HCT116 (cell line): Measurements from ENCODE around the gene CTTNBP2. TPM values are rescaled to one million over a fixed set of nuclear protein-coding genes. Genes with fewer than 3 reads are reported as not detected.

Experiments
- ATAC-seq: fragments of 200-7000 bp; cut with Tn5 transposase; 2 replicates; pipeline ENCODE4 v1.9.1; 2020; ENCODE audit warnings: mild to moderate bottlenecking, moderate library complexity
- BruUV-seq: library from RNA; stranded (reverse); fragments of 400-500 nt; replicated peaks from 2 replicates; lab custom pipeline; 2021; lab: Mats Ljungman, UMichigan
- CTCF ChIA-PET: fragments of 300-600 bp; sonication (Branson Sonifier 250); formaldehyde crosslinking; loops from one replicate; lab custom pipeline; 2021; ENCODE audit warnings: antibody characterized with exemption; lab: Charles Lee
- POLR2A ChIA-PET: fragments of 300-600, 350-600 bp; sonication (Branson Sonifier 250); formaldehyde crosslinking; loops from one replicate; lab custom pipeline; 2021; ENCODE audit warnings: antibody characterized with exemption; lab: Charles Lee
- RAD21 ChIA-PET, 2 experiments: fragments of 300-600 bp; sonication (Branson Sonifier 250); formaldehyde crosslinking; loops; one replicate each; lab custom pipeline; 2023; ENCODE audit warnings: low total read pairs in 2 of 2; ENCODE audit not compliant: uncharacterized antibody in 2 of 2, unreplicated experiment in 2 of 2, low non-redundant PET in 1 of 2; lab: Charles Lee
- DNase-seq: peaks from one replicate; pipeline ENCODE4 v3.0.0-alpha.2; 2010; ENCODE audit warnings: low read depth, low spot score
- H2AFZ ChIP-seq: fragments of 200-600 bp; shearing (Covaris generic), sonication (generic); 2 replicates; pipeline ENCODE4 v1.6.1; 2017; ENCODE audit warnings: low read depth, mixed run types, mixed read lengths, antibody characterized with exemption, low read length; ENCODE audit not compliant: poor library complexity, severe bottlenecking
- H3K27ac ChIP-seq: 2 replicates; pipeline ENCODE4 v1.5.1; 2012; ENCODE audit warnings: low read depth, low read length
- H3K27me3 ChIP-seq: fragments of 200-600 bp; sonication (generic); 2 replicates; pipeline ENCODE4 v1.6.1; 2016; ENCODE audit warnings: mixed run types, low read length, mixed read lengths; ENCODE audit not compliant: insufficient read depth
- H3K36me3 ChIP-seq, 2 experiments: fragments of 200-500 bp in 1 of 2; fragments of 200-600 bp in 1 of 2; sonication (Bioruptor generic) in 1 of 2; sonication (generic) in 1 of 2; 2 replicates each; pipeline versions ENCODE4 v1.5.1 to v1.6.1; 2014 to 2016; ENCODE audit warnings: low read length in 2 of 2, inconsistent platforms in 1 of 2, mixed read lengths in 1 of 2, mixed run types in 1 of 2; ENCODE audit not compliant: insufficient read depth in 2 of 2, control insufficient read depth in 1 of 2
- H3K4me1 ChIP-seq, 2 experiments: fragments of 200-600 bp in 1 of 2; sonication (generic) in 1 of 2; 2 replicates each; pipeline versions ENCODE4 v1.5.1 to v1.6.1; 2012 to 2017; ENCODE audit warnings: low read length in 2 of 2, inconsistent platforms in 1 of 2, mild to moderate bottlenecking in 1 of 2, mixed read lengths in 1 of 2, mixed run types in 1 of 2, moderate library complexity in 1 of 2; ENCODE audit not compliant: insufficient read depth in 2 of 2, control insufficient read depth in 1 of 2
- H3K4me2 ChIP-seq: fragments of 200-600 bp; sonication (generic); 2 replicates; pipeline ENCODE4 v1.6.1; 2017; ENCODE audit warnings: mixed run types, low read length, mixed read lengths
- H3K4me3 ChIP-seq, 2 experiments: fragments of 200-600 bp in 1 of 2; sonication (generic) in 1 of 2; replicated peaks in 1 of 2; 2 replicates each; pipeline ENCODE4 v1.5.1; 2011 to 2016; ENCODE audit warnings: low read length in 2 of 2, control low read depth in 1 of 2, low read depth in 1 of 2, mild to moderate bottlenecking in 1 of 2, mixed read lengths in 1 of 2, mixed run types in 1 of 2
- H3K79me2 ChIP-seq: fragments of 200-600 bp; sonication (generic); 2 replicates; pipeline ENCODE4 v1.6.1; 2017; ENCODE audit warnings: mild to moderate bottlenecking, mixed run types, low read length, moderate library complexity, mixed read lengths; ENCODE audit not compliant: insufficient read depth
- H3K9ac ChIP-seq: fragments of 200-600 bp; sonication (generic); 2 replicates; pipeline ENCODE4 v1.6.1; 2016; ENCODE audit warnings: low read length, mixed read lengths
- H3K9me2 ChIP-seq: fragments of 200-600 bp; sonication (generic), shearing (Covaris generic); 2 replicates; pipeline ENCODE4 v1.6.1; 2017; ENCODE audit warnings: mixed run types, mild to moderate bottlenecking, moderate library complexity; ENCODE audit not compliant: insufficient read depth
- H3K9me3 ChIP-seq, 2 experiments: fragments of 200-500 bp in 1 of 2; fragments of 200-600 bp in 1 of 2; sonication (Bioruptor generic) in 1 of 2; sonication (generic) in 1 of 2; 2 replicates each; pipeline ENCODE4 v1.6.1; 2014 to 2017; ENCODE audit warnings: low read length in 2 of 2, mixed read lengths in 2 of 2, inconsistent platforms in 1 of 2, low read depth in 1 of 2, mild to moderate bottlenecking in 1 of 2, mixed run types in 1 of 2, moderate library complexity in 1 of 2; ENCODE audit not compliant: control insufficient read depth in 1 of 2, insufficient read depth in 1 of 2
- H4K20me1 ChIP-seq: fragments of 200-600 bp; sonication (generic), shearing (Covaris generic); 2 replicates; pipeline ENCODE4 v1.6.1; 2017; ENCODE audit warnings: mixed run types, mild to moderate bottlenecking, moderate library complexity; ENCODE audit not compliant: insufficient read depth
- CBX3 ChIP-seq: IDR thresholded peaks from 2 replicates; pipeline ENCODE4 v1.6.1; 2012; ENCODE audit warnings: low read depth
- CEBPB ChIP-seq: IDR thresholded peaks from 2 replicates; pipeline ENCODE4 v1.6.1; 2012; ENCODE audit warnings: low read depth
- CTCF ChIP-seq, 3 experiments: fragments of 200-600 bp in 1 of 3; sonication (generic) in 1 of 3; IDR thresholded peaks in 2 of 3; conservative IDR thresholded peaks in 1 of 3; 2 replicates each; pipeline ENCODE4 v1.5.1; 2012 to 2017; ENCODE audit warnings: low read depth in 2 of 3, low read length in 2 of 3, antibody characterized with exemption in 1 of 3, borderline replicate concordance in 1 of 3, control low read depth in 1 of 3, mild to moderate bottlenecking in 1 of 3, mixed read lengths in 1 of 3, mixed run types in 1 of 3, moderate library complexity in 1 of 3; ENCODE audit not compliant: insufficient read depth in 1 of 3
- ELF1 ChIP-seq: IDR thresholded peaks from 2 replicates; pipeline ENCODE4 v1.6.1; 2012; ENCODE audit warnings: low read depth, borderline replicate concordance
- EZH2 ChIP-seq: fragments of 200-600 bp; sonication (generic); IDR thresholded peaks from 2 replicates; pipeline ENCODE4 v1.6.1; 2017; ENCODE audit warnings: antibody characterized with exemption, mixed run types
- EZH2phosphoT487 ChIP-seq: fragments of 200-600 bp; IDR thresholded peaks from 2 replicates; pipeline ENCODE4 v1.6.1; 2018; ENCODE audit warnings: antibody characterized with exemption, borderline replicate concordance
- JUND ChIP-seq: IDR thresholded peaks from 2 replicates; pipeline ENCODE4 v1.6.1; 2012
- POLR2A ChIP-seq: IDR thresholded peaks from 2 replicates; pipeline ENCODE4 v1.7.0; 2011; ENCODE audit warnings: borderline replicate concordance; ENCODE audit not compliant: insufficient read depth, insufficient read length; ENCODE audit errors: extremely low read depth
- POLR2AphosphoS5 ChIP-seq: IDR thresholded peaks from 2 replicates; pipeline ENCODE4 v1.6.1; 2011; ENCODE audit warnings: mild to moderate bottlenecking, low read depth, low read length, moderate library complexity
- RAD21 ChIP-seq: IDR thresholded peaks from 2 replicates; pipeline ENCODE4 v1.6.1; 2012; ENCODE audit warnings: low read depth, mild to moderate bottlenecking
- TCF7L2 ChIP-seq: IDR thresholded peaks from 2 replicates; pipeline ENCODE4 v1.7.0; 2011; ENCODE audit warnings: borderline replicate concordance, inconsistent platforms; ENCODE audit not compliant: insufficient read depth, insufficient read length; ENCODE audit errors: extremely low read depth
- YY1 ChIP-seq: IDR thresholded peaks from 2 replicates; pipeline ENCODE4 v1.6.1; 2011; ENCODE audit warnings: low read length, low read depth, moderate library complexity, mild to moderate bottlenecking; ENCODE audit not compliant: insufficient replicate concordance; ENCODE audit errors: extremely low read depth
- ZBTB33 ChIP-seq: IDR thresholded peaks from 2 replicates; pipeline ENCODE4 v1.6.1; 2011; ENCODE audit warnings: mild to moderate bottlenecking, low read length, moderate library complexity; ENCODE audit not compliant: insufficient replicate concordance; ENCODE audit errors: extremely low read depth
- ZFX ChIP-seq: fragments of 450-650 bp; IDR thresholded peaks from 2 replicates; pipeline ENCODE4 v1.6.1; 2017
- ZNF274 ChIP-seq: fragments of 200-500 bp; sonication (Bioruptor generic); IDR thresholded peaks from 2 replicates; pipeline ENCODE4 v1.6.1; 2014; ENCODE audit warnings: mild to moderate bottlenecking, low read depth, low read length, inconsistent platforms
- intact Hi-C: fragments of 100-400 bp; cut with micrococcal nuclease; formaldehyde crosslinking; loops from 2 replicates; pipeline ENCODE4 v1.10.0; 2022
- total RNA-seq: library from RNA; stranded (reverse); gene quantifications from one replicate; pipeline ENCODE4 v1.2.1, GENCODE V29; 2021; ENCODE audit not compliant: unreplicated experiment

Gene CTTNBP2
- total RNA-seq, 1 experiment from 2014 or later = 5.4 TPM

- DNase-seq (no peak), ATAC-seq (no peak)
- no peaks in the 10 kb centered on the region for H4K20me1 ChIP-seq
- H3K27ac ChIP-seq = no peak overlapping the region
- H3K9me2 ChIP-seq = no peaks in the 10 kb centered on the region
- ChIA-PET RAD21 (no interaction called here), CTCF (no interaction called here), POLR2A (no interaction called here)
- intact Hi-C loops = no loop called here
- no peaks in the 10 kb centered on the region for H3K4me1 ChIP-seq
- no peak overlapping the region for H3K4me3 ChIP-seq
- BruUV-seq = no TSS peak
- H3K9ac ChIP-seq = no peak overlapping the region
- H2AFZ ChIP-seq = no peak overlapping the region
- H3K4me2 ChIP-seq = no peak overlapping the region
- no peaks in the 10 kb centered on the region for H3K79me2 ChIP-seq
- no peak for TF ChIP-seq RAD21
- H3K36me3 ChIP-seq = no peaks in the 10 kb centered on the region
- H3K27me3 ChIP-seq = no peaks in the 10 kb centered on the region
- H3K9me3 ChIP-seq = no peaks in the 10 kb centered on the region
Measured at GRCh38 chr7:117757440-117757839, 115.8 kb downstream of the CTTNBP2 start.

- Histone ChIP-seq H2AFZ (no peak overlapping the region), H3K4me1 (no peaks in the 10 kb centered on the region), H3K4me2 (no peak overlapping the region), H3K4me3 (no peak overlapping the region), H3K79me2 (no peaks in the 10 kb centered on the region), H3K27me3 (no peaks in the 10 kb centered on the region), H4K20me1 (no peaks in the 10 kb centered on the region), H3K9ac (no peak overlapping the region), H3K36me3 (no peaks in the 10 kb centered on the region), H3K27ac (no peak overlapping the region), H3K9me2 (no peaks in the 10 kb centered on the region), H3K9me3 (no peaks in the 10 kb centered on the region)
- BruUV-seq = no TSS peak
- CTCF ChIA-PET = no interaction called here
- POLR2A ChIA-PET = no interaction called here
- no peak for TF ChIP-seq CBX3
- TF ChIP-seq POLR2AphosphoS5 = no peak
- no peak for TF ChIP-seq CEBPB
- TF ChIP-seq ZNF274 = no peak
- TF ChIP-seq POLR2A = no peak
- TF ChIP-seq EZH2 = no peak
- TF ChIP-seq TCF7L2 = no peak
- TF ChIP-seq ZBTB33 = no peak
- TF ChIP-seq JUND = no peak
- no peak for TF ChIP-seq EZH2phosphoT487
- TF ChIP-seq CTCF (IDR thresholded peaks at IDR 0.05 in 2 of 3, conservative IDR thresholded peaks at IDR 0.05 in 1 of 3; ENCODE audit: borderline replicate concordance in 1 of 3, insufficient read depth in 1 of 3, low read depth in 2 of 3, low read length in 2 of 3) = no peak
- TF ChIP-seq YY1 = no peak
- no peak for TF ChIP-seq ZFX
- no peak for TF ChIP-seq ELF1
- ATAC-seq = no peak
- RAD21 ChIA-PET = no interaction called here
- DNase-seq = no peak
- intact Hi-C loops = no loop called here
Measured at GRCh38 chr7:117756586-117757085, 116.6 kb downstream of the CTTNBP2 start.
